HG02943 (cell line): Measurements from ENCODE around the gene SART3.
"Not testable (repeated sequence)": the region's sequence is repeated elsewhere in the genome, so short reads cannot be mapped to it uniquely, and the experiment has no call there.

Source experiments
- ATAC-seq: cut with Tn5 transposase; IDR thresholded peaks from one replicate; pipeline ENCODE4 v1.9.1; 2021; ENCODE audit warnings: mild to moderate bottlenecking, low read depth, moderate library complexity; ENCODE audit not compliant: unreplicated experiment

Gene SART3

GRCh38 chr12:108564724-108565123 is 3.8 kb upstream of the SART3 start:
- no peak for ATAC-seq

GRCh38 chr12:108563804-108564151 is 2.8 kb upstream of the SART3 start:
- no peak for ATAC-seq

DNA sequence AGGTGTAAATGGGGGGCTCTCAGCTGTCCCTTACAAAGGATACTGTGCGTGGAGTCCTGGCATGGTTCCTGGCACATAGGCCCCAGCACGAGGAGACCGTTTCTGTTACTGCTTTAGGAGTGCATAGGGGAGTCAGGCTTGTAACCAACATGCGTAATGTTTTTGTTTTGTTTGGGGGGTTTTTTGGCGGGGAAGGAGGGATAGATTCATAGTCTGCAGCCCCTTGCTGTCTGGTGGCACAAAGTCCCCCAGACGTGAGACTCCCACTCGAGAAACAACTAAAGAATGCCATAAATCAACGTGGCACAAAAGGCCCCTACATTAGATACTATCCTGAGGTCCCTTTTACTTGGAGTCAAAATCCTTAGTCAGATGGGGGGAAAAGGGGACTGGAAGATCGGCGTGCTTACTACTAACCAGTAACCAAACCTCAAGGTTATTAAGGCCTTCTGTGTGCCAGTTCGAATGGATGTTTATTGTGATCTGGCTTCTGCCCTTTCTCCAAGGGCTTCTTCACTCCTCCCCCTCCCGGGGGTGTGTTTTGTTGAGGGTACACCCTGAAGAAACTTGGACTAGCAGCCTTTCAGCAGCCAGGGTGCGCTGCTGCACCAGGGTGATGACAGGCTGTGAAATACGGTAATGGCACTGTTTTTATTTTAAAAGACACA is 2.3 kb upstream of the SART3 start:
- peak; percentile 36 for ATAC-seq

DNA sequence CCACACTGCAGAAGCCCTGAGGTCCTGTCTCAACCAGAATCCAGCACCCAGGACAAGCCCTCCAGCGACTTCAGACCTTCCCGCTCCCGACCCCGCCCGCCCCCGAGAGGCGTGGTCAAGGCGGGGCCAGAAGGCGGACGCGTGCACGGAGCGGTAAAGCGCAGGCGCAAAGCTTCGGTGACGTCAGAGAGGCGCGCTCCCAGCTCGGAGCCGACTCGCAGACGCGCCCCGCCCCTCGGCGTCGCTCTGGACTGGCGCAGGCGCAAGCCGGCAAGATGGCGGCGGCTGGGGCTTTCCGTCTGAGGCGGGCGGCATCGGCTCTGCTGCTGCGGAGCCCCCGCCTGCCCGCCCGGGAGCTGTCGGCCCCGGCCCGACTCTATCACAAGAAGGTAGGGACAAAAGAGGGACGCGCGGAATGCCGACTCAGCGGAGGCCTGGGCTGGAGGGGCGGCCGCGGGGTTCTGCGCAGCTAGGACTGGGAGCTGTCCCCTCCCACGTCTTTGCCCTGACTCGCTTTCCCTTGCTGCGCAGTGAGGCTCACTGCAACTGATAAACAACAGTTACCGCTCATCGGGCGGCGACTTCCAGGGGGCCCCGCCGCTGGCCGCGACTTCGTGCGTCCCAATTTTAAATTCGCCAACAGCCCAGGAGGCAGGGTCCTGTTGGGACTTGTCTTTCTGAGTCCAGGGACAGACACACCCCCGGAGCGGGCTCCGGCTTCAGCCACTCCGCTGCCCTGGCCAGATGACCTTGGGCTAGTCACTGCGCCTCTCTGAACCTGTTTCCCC is 1.6 kb upstream of the SART3 start, which contains the start of gene ISCU:
ISCU (plus strand) TSS at position 249 of the 788 bp plus-strand sequence; CDS start at position 276, 27 bp downstream.
- ATAC-seq, result peak; percentile 50

- no peak for ATAC-seq
These were observed 927 bp upstream of the SART3 start for GRCh38 chr12:108561852-108562347.

DNA sequence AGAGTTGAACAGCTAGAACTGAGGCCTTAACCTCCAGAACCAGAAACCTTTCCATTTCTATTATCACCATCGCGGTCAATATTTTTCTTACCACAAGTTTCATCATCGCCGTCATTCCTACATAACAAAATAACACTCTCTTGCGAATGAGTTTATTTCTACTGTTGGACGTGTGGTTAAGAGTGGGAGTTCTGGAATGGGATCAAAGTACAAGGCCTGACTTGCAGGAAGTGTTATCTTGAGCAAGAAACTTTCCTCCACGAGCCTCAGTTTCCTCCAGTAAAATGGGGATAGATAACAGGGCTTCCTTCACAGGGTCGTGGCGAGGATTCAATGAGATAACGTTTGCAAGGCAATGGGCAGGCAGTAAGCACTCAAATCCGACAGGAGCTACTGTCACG is 652 bp downstream of the SART3 start:
- ATAC-seq, result no peak

DNA sequence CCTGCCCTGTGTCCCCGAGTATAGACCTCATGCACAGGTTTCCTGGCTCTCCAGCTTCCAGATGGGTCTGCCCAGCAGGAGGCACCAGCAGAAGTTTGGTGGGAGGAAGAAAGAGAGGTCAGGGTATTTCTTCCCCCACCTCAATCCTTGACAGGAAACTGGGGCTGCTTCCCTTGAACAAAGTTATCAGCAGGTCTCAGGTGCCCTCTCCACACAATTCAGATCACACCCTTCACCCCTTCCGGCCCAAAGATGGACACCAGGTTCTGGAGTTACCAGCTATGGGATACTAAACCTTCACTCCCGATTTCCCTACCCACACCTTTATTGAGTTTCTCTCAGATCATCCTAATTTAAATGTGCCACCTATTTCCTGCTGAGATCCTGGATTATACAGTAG is 1.2 kb downstream of the SART3 start:
- ATAC-seq, result no peak

- ATAC-seq, result no peak
These were observed 1.8 kb downstream of the SART3 start for GRCh38 chr12:108559007-108559655.

- not testable (repeated sequence) for ATAC-seq
These were observed 5.6 kb downstream of the SART3 start for GRCh38 chr12:108555383-108555782.

- no peak for ATAC-seq
These were observed 7.2 kb downstream of the SART3 start for GRCh38 chr12:108553799-108554198.

GRCh38 chr12:108551535-108551934 is 9.4 kb downstream of the SART3 start:
- no peak for ATAC-seq

GRCh38 chr12:108548954-108549521 is 11.9 kb downstream of the SART3 start:
- no peak for ATAC-seq

DNA sequence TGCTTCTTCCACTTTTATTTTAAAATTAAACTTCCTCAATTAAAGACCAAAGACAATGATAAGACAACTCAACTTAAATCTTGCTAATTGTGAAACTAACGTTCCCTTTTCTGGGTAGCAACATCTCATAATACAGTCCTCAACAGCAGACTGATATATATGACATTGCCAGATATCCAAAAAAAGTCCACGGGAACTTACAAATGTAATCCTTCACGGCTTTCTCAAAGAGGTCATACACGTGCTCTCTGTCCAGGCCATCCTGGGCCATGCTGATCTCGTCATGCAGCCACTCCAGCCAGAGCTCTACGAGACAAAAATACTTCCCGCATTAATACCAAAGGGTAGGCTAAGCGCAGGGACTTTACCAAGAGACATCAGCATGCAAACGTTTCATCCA is 13.3 kb downstream of the SART3 start:
- ATAC-seq, result no peak

- no peak for ATAC-seq
These were observed 17.3 kb downstream of the SART3 start for GRCh38 chr12:108543652-108544051.

DNA sequence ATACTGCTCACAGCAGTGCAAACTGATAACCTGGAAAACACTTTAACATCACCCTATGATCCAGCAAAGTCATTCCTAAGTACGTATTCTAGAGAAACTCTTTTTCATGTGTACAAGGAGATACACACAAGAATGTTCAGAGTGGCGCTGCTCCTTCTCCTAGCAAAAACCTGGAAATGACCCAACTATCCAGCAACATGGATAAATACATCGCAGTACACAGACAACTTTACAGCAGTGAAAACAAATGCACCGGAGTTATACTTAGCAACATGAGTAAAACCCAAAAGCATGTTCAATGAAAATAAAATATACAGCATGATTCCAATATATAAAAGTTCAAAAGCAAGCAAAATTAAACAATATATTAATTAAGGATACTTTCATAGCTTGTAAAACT is 18.7 kb downstream of the SART3 start:
- no peak for ATAC-seq

DNA sequence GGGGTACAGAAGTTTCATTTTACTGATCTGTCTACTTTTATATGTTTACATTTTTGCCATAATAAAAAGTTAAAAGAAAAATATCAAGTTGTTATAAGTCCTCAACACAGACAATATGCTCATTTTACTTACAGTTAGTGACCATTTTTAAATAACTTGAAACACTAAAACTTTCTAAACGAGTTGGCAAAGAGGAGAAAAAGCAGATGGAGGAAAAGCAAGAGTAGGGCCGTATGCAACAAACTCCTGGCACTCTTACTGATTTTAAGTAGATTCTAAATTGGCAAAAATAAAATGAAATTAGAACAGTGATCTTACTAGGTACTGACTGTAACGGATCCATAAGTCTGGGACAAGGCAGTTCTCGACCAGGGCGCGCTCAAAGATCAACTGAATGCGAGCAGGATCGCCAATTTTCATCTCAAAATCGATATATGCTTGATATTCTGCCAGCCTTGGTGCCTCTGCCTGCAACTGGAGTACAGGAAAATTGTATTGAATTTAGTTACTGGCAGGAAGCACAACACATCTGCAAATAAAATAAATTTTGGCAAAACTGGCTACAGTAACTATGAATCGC is 22.3 kb downstream of the SART3 start:
- ATAC-seq, result no peak

DNA sequence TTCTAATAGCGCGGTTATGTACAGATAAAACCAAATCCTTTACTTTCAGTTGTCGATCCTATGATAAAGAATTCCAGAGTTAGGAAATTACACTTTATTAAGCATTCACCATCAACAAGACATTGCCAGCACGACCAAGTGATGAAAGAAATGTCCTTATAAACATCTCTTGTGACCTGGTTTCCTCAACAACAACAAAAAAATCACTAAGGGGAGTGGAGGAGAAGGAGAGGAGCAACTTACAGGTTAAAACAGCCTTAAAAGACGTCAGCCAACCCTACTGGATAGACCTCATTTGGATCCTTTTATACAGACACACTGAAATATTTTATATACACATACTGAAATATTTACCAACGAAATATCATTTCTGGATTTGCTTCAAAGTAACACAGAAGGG is 22.8 kb downstream of the SART3 start:
- no peak for ATAC-seq

DNA sequence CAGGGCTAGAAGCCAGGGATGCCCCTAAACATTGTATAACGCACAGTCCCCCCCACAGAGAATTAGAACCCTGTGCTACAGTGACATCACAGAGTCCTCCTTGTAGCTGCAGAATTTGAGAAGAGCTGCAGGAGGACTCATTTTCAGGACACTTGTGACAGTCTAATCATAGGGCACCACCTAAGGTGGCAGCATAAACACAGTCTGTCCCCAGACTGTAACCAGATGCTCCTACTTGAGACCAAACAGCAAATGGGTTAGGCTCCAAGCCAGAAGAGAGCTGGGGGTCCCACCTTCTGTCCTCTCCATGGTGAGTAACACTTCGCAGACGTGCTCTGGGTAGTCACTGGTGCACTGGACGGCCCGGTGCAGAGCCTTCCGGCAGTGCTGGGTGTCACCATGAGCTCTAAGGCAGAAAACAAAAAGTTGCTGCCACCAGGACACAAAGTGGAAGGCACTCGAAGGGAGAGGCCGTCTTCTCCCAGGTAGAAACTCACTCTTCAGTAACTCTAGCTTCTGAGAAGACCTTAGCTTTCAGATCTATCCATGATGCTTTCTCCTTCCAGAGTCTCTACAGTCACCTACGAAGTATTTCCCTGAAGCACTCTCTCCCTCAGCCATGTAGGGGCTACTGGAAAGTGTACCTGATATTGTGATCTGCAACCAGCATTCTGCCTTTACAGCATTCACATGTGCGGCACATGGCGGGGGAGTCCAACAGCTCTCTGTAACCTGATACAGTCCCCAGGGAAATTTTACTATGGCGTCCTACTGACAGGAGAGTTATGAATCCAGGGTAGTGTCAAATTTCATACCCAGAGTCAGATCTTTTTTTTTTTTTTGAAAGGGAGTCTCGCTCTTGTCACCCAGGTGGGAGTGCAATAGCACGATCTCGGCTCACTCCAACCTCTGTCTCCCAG is 28.8 kb downstream of the SART3 start:
- no peak for ATAC-seq

DNA sequence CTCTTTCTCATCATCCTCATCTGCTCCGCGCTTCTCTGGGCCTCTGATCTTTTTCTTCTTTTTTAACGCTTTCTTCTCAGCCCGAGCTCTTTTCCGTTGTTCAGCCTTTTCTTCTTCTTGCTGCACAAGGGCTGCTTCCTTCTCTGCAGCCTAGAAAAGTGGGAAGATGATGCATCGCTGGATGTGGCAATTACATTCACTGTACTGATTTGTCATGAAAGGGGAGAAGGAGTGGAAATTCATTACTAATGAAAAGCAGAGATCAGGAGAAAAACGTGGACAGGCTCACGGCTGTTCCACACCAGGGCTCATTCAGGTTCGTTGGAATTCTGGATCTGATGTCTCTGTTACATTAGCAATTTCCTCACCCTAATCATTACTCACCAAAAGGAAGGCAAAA is 30.8 kb downstream of the SART3 start:
- no peak for ATAC-seq

DNA sequence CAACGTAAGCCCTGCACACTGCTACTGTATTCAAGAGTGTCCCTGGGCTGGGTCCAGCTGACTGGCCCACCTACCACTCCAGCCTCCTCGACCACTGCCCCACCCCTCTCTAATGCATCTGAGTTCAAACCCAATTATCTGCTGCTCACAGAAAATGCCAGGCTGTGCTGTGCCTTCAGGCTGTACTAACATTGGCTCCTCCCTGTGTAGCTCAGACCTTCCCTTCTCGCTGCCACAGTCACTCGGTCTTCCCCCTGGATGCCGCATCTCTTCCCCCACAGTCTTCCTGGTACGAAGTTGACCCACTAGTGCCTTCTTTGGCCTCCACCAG is 33.8 kb downstream of the SART3 start:
- no peak for ATAC-seq
